ENCODE measurements around the gene CCDC7. TPM values are rescaled to one million over a fixed set of nuclear protein-coding genes. Genes with fewer than 3 reads are reported as not detected.
"Not testable (repeated sequence)": the region's sequence is repeated elsewhere in the genome, so short reads cannot be mapped to it uniquely, and the experiment has no call there.

Gene CCDC7
- 10.1 and 21.7 TPM in 2 replicates for total RNA-seq (2014; rRNA removed; shearing (Covaris generic); ENCODE audit: low replicate concordance)

- peak; percentile 93 for DNase-seq (ENCODE audit: low read depth)
- in situ Hi-C loops (cut with HindIII; ENCODE audit: low pct_unique_long_range_greater_than_20kb, low sequenced_read_pairs), result no loop called here
Observed at GRCh38 chr10:32445740-32446535, at the start of gene CCDC7. Gene CCDC7, plus strand, starts transcription at chr10:32446140. Its CDS starts 5,503 bp downstream, at chr10:32451643.

- in situ Hi-C loops (cut with HindIII; ENCODE audit: low pct_unique_long_range_greater_than_20kb, low sequenced_read_pairs); DNase-seq (ENCODE audit: low read depth): not testable (repeated sequence)
Observed at GRCh38 chr10:32397163-32397562, 48.8 kb upstream of the CCDC7 start.

GRCh38 chr10:32399720-32400119 is 46.2 kb upstream of the CCDC7 start:
- DNase-seq (ENCODE audit: low read depth); in situ Hi-C loops (cut with HindIII; ENCODE audit: low pct_unique_long_range_greater_than_20kb, low sequenced_read_pairs): not testable (repeated sequence)

GRCh38 chr10:32400961-32401360 is 45.0 kb upstream of the CCDC7 start:
- in situ Hi-C loops (cut with HindIII; ENCODE audit: low pct_unique_long_range_greater_than_20kb, low sequenced_read_pairs), result no loop called here
- no peak for DNase-seq (ENCODE audit: low read depth)

- in situ Hi-C loops (cut with HindIII; ENCODE audit: low pct_unique_long_range_greater_than_20kb, low sequenced_read_pairs), result no loop called here
- DNase-seq (ENCODE audit: low read depth), result no peak
Observed at GRCh38 chr10:32402499-32402898, 43.4 kb upstream of the CCDC7 start.

GRCh38 chr10:32403091-32403490 is 42.8 kb upstream of the CCDC7 start:
- in situ Hi-C loops (cut with HindIII; ENCODE audit: low pct_unique_long_range_greater_than_20kb, low sequenced_read_pairs), result no loop called here
- DNase-seq (ENCODE audit: low read depth), result no peak

- no peak for DNase-seq (ENCODE audit: low read depth)
- in situ Hi-C loops (cut with HindIII; ENCODE audit: low pct_unique_long_range_greater_than_20kb, low sequenced_read_pairs), result no loop called here
Observed at GRCh38 chr10:32408690-32409089, 37.2 kb upstream of the CCDC7 start.

GRCh38 chr10:32409741-32410140 is 36.2 kb upstream of the CCDC7 start:
- DNase-seq (ENCODE audit: low read depth), result no peak
- in situ Hi-C loops (cut with HindIII; ENCODE audit: low pct_unique_long_range_greater_than_20kb, low sequenced_read_pairs), result no loop called here

GRCh38 chr10:32410569-32410968 is 35.4 kb upstream of the CCDC7 start:
- DNase-seq (ENCODE audit: low read depth), result no peak
- in situ Hi-C loops (cut with HindIII; ENCODE audit: low pct_unique_long_range_greater_than_20kb, low sequenced_read_pairs), result no loop called here

GRCh38 chr10:32411797-32412498 is 34.0 kb upstream of the CCDC7 start:
- in situ Hi-C loops (cut with HindIII; ENCODE audit: low pct_unique_long_range_greater_than_20kb, low sequenced_read_pairs), result no loop called here
- DNase-seq (ENCODE audit: low read depth), result no peak

- in situ Hi-C loops (cut with HindIII; ENCODE audit: low pct_unique_long_range_greater_than_20kb, low sequenced_read_pairs), result no loop called here
Observed at GRCh38 chr10:32412499-32412853, 33.5 kb upstream of the CCDC7 start.

GRCh38 chr10:32413513-32413912 is 32.4 kb upstream of the CCDC7 start:
- peak; percentile 62 for DNase-seq (ENCODE audit: low read depth)
- in situ Hi-C loops (cut with HindIII; ENCODE audit: low pct_unique_long_range_greater_than_20kb, low sequenced_read_pairs), result no loop called here

More at GRCh38 chr10:32412499-32412853, 33.5 kb upstream of the CCDC7 start:
- DNase-seq (ENCODE audit: low read depth), result no peak

GRCh38 chr10:32415361-32415760 is 30.6 kb upstream of the CCDC7 start:
- DNase-seq (ENCODE audit: low read depth), result no peak
- in situ Hi-C loops (cut with HindIII; ENCODE audit: low pct_unique_long_range_greater_than_20kb, low sequenced_read_pairs), result no loop called here

- no peak for DNase-seq (ENCODE audit: low read depth)
- in situ Hi-C loops (cut with HindIII; ENCODE audit: low pct_unique_long_range_greater_than_20kb, low sequenced_read_pairs), result no loop called here
Observed at GRCh38 chr10:32417911-32418547, 27.9 kb upstream of the CCDC7 start.

GRCh38 chr10:32418572-32418971 is 27.4 kb upstream of the CCDC7 start:
- no peak for DNase-seq (ENCODE audit: low read depth)
- in situ Hi-C loops (cut with HindIII; ENCODE audit: low pct_unique_long_range_greater_than_20kb, low sequenced_read_pairs), result no loop called here

- DNase-seq (ENCODE audit: low read depth), result no peak
- in situ Hi-C loops (cut with HindIII; ENCODE audit: low pct_unique_long_range_greater_than_20kb, low sequenced_read_pairs), result no loop called here
Observed at GRCh38 chr10:32419615-32420014, 26.3 kb upstream of the CCDC7 start.

GRCh38 chr10:32426186-32426585 is 19.8 kb upstream of the CCDC7 start:
- DNase-seq (ENCODE audit: low read depth), result no peak
- in situ Hi-C loops (cut with HindIII; ENCODE audit: low pct_unique_long_range_greater_than_20kb, low sequenced_read_pairs), result no loop called here

GRCh38 chr10:32433542-32433941 is 12.4 kb upstream of the CCDC7 start:
- in situ Hi-C loops (cut with HindIII; ENCODE audit: low pct_unique_long_range_greater_than_20kb, low sequenced_read_pairs), result no loop called here
- no peak for DNase-seq (ENCODE audit: low read depth)

GRCh38 chr10:32436215-32436614 is 9.7 kb upstream of the CCDC7 start:
- in situ Hi-C loops (cut with HindIII; ENCODE audit: low pct_unique_long_range_greater_than_20kb, low sequenced_read_pairs), result no loop called here

More at GRCh38 chr10:32436215-32436614, 9.7 kb upstream of the CCDC7 start:
- no peak for DNase-seq (ENCODE audit: low read depth)

Data from Caki2 (cell line).